GM19455 (cell line): ENCODE data around the gene STK39.

ENCODE experiments used
- ATAC-seq: cut with Tn5 transposase; IDR thresholded peaks from one replicate; pipeline ENCODE4 v1.9.1; 2021; ENCODE audit not compliant: unreplicated experiment

Gene STK39

DNA sequence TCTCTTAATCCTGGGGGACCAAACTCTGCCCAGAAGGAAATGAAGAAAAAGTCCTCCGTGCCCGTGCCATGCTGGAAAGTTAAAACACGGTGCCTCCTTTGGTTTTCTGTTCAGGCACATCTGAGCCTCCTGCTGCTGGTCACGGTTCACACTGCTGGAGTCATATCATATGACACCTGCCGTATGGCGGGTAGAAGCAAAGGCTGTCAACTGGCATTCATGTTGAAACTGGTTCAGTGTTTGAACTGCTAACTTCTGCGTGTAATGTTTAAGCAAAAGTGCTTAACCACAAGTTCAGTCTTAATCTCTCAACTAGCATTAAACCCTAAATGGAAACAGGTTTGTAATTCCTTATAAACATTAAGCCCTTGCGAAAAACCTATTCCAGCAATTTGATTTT lies 3.1 kb downstream of the STK39 start:
- no peak for ATAC-seq

DNA sequence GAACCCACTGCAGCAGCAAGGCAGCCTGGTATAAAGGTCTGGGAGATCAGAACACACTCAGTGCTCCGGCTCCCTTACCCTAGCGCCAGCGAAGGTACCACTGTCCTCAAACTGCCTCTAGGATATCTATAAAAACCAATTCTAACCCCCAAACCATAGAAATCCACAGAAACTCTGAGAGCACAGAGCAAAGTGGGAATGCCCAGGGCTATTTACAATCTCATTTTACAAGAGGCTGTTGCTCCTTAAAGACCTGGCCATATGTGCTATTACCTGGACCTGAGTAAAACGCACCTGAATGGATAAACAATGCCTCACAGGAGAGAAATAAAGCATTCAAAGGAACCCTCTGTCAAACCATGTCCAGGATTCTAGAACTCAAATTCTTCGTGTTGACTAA lies 4.3 kb downstream of the STK39 start:
- ATAC-seq: no peak

DNA sequence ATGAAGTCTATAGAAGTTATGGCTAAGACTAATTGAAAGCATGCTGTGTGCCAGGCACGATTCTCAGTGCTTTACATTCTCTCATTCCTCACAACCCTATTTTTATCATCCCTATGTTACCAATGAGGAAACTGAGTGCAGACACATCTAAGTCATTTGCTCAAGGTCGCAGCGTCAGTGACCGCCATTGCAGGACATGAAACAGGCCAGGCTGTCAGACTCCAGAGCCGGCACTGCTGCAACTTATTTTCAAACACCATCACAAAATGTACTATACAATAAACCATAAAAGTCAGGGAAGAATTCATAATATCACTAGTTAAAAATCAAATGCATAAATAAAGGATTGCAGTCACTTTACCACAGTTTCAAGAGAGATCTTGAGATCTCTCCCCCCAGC lies 5.6 kb downstream of the STK39 start:
- no peak for ATAC-seq

DNA sequence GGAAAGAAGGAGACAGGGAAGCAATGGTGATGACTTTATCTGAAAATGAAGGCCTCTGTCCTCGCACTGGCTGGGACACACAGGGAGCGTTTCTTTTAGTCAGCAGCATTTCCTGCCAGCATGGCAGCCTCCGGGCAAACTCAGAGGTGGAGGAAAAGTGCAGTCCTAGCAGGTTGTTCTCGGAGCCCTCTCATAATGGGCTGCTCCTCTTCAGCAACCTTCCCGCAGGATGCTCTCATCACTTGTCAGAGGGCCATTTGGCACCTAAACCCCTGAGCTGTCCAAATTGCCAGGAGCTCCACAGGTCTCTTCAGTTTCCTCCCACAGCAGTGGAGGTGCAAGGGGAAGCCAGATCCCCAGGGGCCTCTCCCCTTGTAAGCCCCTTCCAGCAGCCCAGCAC lies 6.2 kb downstream of the STK39 start:
- ATAC-seq: no peak

DNA sequence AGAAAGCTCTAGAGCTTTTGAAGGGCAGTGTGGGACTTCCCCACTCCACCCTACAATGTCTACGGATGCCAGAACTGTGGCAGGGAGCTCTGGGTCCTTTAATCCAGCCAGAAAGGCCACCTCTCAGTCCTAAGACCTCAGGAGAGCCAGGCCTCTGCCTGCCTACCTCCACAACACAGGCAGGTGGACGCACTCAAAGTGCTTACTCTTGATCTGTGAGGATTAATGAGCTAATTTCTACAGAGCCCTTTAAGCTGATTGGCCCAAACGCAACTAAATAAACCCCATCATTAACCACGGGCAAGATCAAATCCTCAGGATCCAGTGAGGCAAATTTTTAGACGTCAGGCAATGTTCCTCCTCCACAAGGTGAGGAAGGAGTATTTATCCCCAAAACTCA lies 8.1 kb downstream of the STK39 start:
- no peak for ATAC-seq

DNA sequence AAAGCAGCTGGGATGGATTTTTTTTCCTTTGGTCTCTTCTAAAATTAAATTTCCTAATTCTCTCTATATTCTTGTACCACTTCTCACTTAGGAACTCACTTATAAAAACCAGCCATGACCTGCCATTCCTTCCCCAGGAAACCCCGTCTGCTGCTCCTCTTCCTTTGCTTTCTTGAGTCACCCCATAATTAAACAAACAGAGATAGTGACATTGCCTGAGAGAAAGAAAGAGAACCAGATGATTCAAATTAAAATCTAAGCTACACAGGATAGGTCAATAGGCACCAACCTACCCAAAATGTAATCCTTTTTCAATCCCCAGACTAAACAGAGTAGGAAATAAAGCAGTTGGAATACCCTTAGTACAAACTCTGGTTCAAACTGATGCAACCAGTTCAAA lies 9.7 kb downstream of the STK39 start:
- ATAC-seq: no peak

DNA sequence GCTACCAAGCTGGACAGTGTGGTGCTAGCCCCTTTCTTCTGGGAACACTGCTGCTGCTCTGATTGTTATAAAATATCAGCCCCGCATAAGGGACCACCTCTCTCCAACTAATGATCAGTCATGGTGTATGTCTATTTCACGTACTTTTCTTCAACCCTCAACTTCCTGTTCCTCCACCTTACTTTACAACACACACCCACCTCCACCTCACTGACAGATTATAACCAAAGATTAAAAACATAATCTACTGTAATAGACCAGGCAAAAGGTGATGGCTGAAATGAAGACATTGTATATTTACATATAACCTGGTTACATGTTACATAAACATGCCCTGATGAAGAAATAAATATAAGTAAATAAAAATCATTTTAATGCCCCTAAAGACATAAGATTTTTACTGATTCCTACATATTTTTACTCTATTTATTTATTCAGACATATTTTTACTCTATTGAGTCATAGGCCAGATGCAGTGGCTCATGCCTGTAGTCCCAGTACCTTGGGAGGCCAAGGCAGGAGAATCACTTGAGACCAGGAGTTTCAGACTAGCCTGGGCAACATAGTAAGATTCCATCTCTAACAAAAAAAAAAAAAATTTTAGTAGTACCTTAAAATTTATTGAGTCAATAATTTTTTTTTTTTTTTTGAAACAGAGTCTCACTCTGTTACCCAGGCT lies 12.8 kb downstream of the STK39 start:
- no peak for ATAC-seq

DNA sequence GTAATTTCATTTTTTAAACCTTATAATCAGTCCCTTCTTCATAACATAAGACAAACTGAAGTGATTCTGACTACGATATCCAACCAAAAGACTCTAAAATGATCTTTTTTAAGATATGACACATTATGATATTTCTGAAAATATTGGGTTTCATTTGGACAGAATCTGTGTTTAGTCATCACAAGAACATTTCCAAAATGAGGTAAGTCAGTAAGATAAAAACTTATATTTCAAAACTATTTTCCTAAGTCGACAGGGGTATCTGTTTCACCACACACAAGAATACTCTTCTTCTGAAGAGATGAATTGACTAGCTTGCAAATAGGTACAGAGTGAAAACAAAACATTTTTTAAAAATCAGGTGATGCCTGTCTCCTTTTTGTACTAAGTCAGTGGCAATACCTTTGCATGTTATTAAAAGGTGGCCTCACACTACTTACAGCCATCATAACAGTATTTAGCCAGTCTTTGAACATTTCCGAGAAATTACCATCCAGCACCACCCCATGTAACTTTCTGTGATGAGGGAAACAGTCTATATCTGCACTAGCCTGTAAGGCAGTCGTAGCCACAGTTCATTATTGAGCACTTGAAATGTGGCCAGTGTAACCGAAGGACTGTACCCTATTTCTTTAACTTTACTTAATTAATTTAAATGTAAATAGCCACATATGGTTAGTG lies 13.5 kb downstream of the STK39 start:
- ATAC-seq: no peak

DNA sequence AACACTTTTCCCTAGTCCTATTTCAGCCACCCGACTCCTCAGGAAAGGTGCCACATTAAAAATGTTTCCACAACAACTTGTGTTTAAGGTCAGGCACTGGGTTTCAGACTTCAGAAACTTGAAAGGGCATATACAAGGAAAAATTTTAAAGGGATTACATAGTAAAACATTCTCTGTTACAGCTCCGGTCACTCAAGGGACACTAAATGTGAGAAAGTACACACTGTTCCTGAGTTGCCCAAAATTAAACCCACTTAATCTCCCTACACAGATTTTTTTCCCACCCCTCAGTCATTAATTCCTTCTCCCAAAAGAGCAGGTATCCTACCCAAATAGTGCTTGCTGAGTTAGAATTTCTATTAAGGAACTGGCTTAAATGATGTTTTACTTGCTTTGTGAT lies 14.2 kb downstream of the STK39 start:
- no peak for ATAC-seq

DNA sequence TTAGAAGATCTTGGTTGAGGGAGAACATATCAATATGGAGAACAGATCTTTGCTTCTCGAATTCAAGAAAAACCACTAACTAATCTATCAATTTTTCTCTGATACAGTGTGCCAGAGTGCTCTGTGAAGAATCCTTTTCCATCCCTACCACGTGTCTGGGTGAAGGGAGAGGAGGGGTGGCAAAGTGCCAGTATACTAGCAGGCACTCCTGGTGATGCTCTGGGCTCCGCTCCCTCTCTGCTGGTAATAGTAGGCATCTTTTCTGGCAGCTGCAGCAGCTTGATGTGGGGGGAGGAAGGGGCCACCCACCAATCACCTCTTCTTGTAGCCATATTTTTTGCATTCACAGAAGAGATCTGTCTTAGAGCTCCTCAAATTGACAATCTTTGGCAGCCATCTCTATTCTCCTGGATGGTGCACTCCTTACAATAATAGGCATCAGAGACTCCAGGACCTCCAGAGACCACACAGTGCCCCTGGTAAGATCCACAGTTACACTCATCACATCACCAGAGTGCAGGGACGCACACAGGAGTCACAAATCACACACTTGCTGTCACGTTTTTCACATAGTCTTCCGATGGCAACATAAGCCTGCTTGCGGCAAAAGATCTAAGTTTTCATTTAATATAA lies 15.7 kb downstream of the STK39 start:
- no peak for ATAC-seq

DNA sequence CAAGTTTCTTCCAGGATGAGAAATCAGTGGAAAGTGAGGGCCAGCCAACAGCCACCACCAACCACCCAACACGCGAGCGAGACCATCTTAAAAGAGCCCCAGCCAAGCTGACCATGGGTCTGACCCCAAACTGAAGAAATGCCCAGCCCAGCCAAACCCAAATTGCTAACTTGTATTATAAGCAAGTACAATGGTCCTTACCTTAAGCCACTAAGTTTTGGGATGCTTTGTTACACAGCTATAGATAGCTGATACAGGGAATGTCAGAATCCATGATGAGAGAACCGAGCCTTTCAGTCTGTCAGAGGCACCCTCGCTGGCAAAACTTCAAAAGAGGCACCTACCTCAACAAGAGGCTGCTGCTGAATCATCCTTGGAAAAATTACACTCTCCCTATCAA lies 17.0 kb downstream of the STK39 start:
- ATAC-seq: no peak

DNA sequence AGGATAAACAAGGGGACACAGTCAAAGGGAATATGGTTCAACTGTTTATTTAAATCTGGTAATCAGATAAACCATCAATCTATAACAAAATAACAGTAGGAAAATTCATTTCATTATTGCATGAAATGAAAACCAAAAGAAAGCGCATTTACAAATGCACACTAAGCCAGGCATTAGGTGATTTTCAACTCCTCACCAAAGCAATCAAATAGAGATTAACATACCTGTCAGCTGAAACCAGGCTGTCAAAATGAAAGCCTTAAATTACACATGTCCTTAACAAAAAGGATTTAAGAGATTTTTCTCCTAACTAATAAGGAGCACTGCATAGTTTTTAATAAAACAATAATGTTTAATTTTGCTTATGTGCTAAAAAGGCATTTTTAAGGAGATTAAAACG lies 23.0 kb downstream of the STK39 start:
- no peak for ATAC-seq

DNA sequence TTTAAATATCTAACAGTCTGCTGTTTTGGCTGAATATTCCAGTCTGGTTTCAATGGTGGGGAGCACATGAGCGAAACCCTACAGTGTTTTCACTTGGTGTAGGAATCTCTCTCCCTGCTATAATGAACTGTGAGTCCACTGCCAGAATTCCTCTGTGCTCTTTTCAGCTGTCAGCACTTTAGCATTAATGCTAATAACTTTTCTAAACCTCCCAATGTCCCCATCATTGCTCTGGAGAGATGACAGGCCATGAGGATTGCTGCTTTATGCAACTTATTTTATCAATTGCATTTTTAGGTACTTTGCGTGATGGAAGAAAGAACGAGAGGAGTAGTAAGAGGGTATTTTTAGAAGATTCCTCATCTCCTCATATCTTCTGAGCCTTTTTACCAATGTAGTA lies 25.3 kb downstream of the STK39 start:
- no peak for ATAC-seq

DNA sequence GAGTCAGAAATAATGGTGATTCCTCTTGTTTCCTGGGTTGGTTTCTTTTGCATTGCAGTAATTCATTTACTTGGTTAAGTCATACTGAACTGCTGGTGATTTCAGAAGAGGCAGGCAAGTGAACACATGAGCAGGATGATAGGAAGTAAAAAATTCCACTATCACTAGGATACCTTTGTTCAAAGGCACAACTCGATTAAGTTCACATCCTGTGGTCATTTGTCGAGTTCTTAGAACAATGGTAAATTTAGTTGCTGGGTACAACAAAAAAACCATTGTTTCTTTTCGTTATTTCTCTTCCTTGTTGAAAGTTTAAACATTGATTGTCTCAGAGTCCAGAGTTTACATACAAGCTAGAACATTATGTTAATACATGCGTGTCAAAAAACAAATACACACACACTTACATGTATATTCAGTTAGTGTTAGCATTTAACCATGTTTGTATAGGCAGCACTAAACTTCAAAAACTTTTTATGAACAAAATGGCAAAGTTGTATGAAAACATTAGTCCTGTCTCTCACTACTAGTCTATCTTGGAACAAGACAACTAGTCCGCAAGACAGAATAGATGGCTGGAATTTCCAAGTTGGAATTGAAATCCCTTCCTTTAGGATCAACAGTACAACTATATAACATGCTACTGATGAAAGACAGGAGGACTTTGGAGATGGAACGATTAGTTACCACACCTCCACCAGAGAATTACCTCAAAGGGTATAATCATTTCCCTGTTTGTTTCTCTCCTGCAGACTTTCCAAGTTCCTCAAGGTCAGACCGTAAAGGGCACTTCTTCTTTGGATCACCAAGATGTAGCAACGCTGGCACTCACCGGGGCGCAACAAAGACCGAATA lies 26.2 kb downstream of the STK39 start:
- ATAC-seq: no peak

DNA sequence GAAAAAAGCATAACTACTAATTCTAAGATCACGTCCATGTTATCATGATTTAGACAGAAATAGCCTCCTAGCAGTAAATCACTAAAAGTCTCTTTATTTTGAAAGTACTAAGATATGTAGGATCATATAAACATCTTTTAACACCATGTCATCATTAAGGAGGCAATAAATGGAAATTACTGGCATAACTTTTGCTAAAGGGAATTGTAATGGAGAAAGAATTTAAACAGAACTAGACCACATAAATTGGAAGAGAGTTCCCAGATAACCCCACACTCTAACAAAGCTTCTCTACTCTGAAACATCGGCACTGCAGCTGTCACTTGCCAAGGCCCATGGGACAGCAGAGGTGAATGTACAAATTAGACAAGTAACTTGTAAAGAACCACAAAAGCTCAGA lies 29.5 kb downstream of the STK39 start:
- no peak for ATAC-seq

DNA sequence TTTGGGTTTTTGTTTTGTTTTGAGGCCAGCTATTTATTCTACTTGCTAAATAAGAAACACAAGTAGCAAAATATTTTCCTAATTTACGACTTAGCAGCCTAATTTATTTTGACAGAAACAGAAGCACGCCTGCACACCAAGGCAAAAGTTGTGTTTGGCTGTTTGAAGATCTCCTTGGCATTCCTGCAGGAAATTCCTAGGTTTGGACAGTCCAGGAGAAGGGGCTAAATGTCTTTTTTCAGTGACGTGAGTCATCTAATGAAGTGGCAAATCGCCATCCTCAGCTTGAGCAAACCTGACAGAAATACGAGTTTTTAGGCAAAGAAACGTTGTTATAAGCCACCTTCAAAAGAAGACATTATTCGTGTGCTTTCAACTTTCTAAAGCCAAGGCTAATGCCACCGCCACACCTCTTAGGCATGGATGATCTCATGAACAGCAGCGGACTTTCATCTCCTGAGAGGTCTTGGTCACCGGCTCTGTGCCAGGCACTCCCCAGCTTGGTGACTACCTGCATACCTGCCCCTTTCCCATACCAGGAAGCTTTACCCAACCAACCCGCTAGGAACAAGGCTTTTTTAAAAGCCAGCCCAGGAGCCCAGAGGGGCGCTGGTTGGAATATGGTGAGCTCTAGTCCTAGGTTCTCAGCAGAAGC lies 30.9 kb downstream of the STK39 start:
- ATAC-seq: no peak

DNA sequence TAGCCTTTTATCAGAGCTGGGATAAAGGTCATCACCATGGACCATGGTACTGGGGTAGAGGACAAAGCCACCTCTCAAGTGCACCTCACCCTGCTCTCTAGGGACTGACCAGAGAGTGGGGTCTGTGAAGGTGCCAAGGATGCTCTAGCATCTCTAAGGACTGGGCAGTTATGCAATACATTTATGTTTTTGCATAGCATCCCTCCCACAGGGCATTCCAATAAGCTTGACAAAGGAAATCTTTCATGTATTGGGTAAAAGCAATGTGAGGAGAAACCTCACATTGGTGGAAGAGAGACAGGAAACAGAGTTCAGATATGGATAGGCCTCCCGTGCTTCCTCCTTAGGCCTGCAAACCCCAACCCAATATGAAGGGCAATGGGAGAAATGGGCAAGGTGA lies 31.6 kb downstream of the STK39 start:
- no peak for ATAC-seq

DNA sequence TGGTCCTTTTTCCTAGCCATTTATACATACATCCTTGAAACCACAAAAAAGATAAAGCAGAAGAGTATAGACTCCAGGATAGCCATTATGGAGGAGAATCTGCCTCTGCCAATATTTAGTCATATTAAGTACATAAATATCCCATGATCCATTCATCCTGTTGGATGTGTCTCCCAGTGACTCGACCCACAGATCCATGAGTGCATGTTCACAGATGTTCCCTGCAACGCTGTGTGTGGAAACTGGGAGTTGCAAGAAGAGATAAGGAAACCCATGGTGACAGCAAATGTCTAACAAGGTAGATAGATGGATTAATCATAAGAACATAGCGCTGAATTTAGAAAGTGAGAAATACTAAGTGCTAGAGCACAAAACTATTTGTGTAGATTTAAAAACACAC lies 34.5 kb downstream of the STK39 start:
- no peak for ATAC-seq

DNA sequence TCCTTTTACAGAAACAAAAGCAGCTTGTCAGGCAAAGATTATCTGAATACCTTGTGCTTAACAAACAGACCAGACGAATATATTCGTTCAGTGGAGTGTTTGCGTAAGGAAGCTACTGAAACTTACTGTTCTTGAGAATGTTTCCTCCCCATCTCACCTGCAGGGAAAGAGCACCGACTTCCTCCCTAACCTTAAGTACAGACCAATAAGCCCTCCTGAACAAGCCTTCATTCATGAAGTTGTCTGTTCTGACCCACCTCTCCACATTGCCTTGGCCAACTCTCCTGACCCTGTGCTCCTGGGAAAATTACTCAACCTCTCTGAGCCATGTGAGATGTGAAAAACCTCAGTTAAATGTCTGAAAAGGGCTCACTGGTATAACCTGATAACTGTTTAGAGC lies 35.2 kb downstream of the STK39 start:
- no peak for ATAC-seq

DNA sequence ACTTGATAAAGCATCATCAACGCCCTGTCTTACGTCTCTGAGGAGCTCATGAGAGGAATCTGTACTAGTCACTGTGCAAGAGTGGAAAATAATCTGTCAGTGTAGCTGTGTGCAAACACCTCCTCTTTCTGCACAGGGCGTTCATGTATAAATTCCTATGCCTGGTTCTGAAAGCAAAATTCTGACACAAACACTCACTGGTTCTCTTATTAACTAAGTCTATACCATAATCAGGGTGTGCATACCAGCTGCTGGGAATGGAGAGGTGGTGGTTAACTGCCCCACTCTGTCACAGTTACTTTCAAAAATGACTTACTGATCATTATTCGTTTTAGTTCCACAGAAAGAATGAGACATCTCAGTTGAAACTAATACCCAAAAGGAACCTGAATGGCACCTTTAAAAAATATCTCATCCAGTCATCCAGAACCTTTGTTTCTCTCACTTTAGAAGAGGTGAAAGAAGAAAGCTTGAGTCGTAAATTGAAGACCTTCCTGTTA lies 35.7 kb downstream of the STK39 start:
- ATAC-seq: no peak
